DMS114 treated with DMSO at 0.1 percent for 48 hours (cell line): Measurements from ENCODE around the gene TTC7B.

ENCODE experiments used
- DNase-seq: peaks from one replicate; lab custom pipeline; 2025; ENCODE audit not compliant: unreplicated experiment; lab: John Stamatoyannopoulos, UW

The TTC7B gene

GRCh38 chr14:90499908-90500664 lies 316.1 kb downstream of the TTC7B start:
- DNase-seq, result no peak

- no peak for DNase-seq
Observed at GRCh38 chr14:90499121-90499520, 317.1 kb downstream of the TTC7B start.

GRCh38 chr14:90498198-90498597 lies 318.0 kb downstream of the TTC7B start:
- no peak for DNase-seq

- no peak for DNase-seq
Observed at GRCh38 chr14:90496379-90496778, 319.9 kb downstream of the TTC7B start.

GRCh38 chr14:90495357-90496276 lies 320.6 kb downstream of the TTC7B start:
- no peak for DNase-seq

- no peak for DNase-seq
Observed at GRCh38 chr14:90491911-90492531, 324.2 kb downstream of the TTC7B start.

- DNase-seq, result no peak
Observed at GRCh38 chr14:90491221-90491885, 324.9 kb downstream of the TTC7B start.

- DNase-seq, result no peak
Observed at GRCh38 chr14:90490720-90491050, 325.5 kb downstream of the TTC7B start.

- no peak for DNase-seq
Observed at GRCh38 chr14:90489916-90490719, 326.1 kb downstream of the TTC7B start.

- DNase-seq, result no peak
Observed at GRCh38 chr14:90489306-90489705, 326.9 kb downstream of the TTC7B start.

- no peak for DNase-seq
Observed at GRCh38 chr14:90488256-90488655, 328.0 kb downstream of the TTC7B start.

- no peak for DNase-seq
Observed at GRCh38 chr14:90487462-90487861, 328.8 kb downstream of the TTC7B start.

- no peak for DNase-seq
Observed at GRCh38 chr14:90487031-90487430, 329.2 kb downstream of the TTC7B start.

- no peak for DNase-seq
Observed at GRCh38 chr14:90484291-90484690, 331.9 kb downstream of the TTC7B start.

- no peak for DNase-seq
Observed at GRCh38 chr14:90483571-90483974, 332.7 kb downstream of the TTC7B start.

- DNase-seq, result no peak
Observed at GRCh38 chr14:90483117-90483516, 333.1 kb downstream of the TTC7B start.

- no peak for DNase-seq
Observed at GRCh38 chr14:90475298-90475697, 340.9 kb downstream of the TTC7B start.
